HG02759 (cell line): Measurements from ENCODE around the gene AHNAK2.
"Not testable (repeated sequence)": the region's sequence is repeated elsewhere in the genome, so short reads cannot be mapped to it uniquely, and the experiment has no call there.

ENCODE experiments used
- ATAC-seq: cut with Tn5 transposase; IDR thresholded peaks from one replicate; pipeline ENCODE4 v1.9.1; 2021; ENCODE audit warnings: mild to moderate bottlenecking, moderate library complexity; ENCODE audit not compliant: unreplicated experiment

AHNAK2 gene

GRCh38 chr14:104928391-104929133 lies 49.6 kb downstream of the AHNAK2 start:
- ATAC-seq, result no peak

DNA sequence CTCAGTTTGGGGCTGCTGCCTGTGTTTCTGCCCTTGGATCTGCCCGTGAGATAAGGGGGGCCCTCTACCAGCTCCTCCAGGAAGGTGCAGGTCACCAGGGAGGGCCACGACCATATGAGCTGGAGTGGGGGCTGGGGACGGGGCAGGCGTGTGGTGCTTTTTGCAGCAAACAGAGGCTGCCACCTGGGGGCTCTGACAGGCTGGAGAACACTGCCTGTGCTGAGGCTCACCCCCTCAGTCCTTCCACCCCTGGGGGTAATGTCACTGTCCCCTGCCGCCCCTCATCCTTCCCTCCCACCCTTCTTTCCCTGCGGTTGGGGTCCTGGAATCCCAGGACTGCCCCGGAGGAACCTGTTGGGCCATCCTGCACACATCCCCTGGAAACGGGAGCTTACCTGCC lies 50.3 kb downstream of the AHNAK2 start:
- no peak for ATAC-seq

- no peak for ATAC-seq
Observed at GRCh38 chr14:104927432-104927816, 50.8 kb downstream of the AHNAK2 start.

DNA sequence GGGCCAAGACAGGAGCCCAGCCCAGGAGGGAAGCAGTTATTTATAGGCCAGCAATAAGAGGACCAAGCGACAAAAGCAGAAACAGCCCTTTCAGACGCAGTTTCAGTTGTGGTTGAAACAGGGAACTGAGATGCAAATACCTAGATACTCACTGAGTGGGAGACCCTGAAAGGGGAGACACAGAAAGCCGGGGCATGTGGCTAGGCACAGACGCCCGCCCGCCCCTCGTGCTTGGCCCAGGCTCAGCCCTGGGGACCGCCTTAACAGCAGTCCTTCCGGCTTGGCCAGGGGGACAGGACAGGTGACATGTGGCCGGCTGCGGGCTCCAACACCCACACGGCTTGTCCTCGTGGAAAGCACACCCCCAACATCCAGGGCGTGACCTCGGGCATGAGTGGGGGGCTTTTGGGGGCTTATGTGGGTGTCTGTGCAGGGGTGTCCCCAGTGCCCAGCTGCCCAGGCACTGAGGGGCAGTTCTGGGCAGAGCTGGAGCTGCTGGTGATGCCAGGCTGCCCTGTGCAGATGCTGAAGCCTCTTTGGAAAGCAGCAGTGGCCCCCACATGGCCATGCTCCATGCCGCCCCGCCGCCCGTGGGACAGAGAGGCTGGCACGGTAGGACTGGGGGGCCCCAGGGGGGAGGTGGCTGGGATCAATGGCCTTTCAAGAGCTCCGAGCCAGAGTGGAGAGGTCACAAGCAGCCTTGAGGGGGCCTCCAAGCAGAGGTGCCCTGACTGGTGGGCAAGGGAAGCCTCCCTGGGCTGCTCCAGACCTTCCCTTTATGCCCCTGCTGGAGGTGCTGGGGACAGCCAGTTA lies 51.3 kb downstream of the AHNAK2 start:
- ATAC-seq, result peak; percentile 82

DNA sequence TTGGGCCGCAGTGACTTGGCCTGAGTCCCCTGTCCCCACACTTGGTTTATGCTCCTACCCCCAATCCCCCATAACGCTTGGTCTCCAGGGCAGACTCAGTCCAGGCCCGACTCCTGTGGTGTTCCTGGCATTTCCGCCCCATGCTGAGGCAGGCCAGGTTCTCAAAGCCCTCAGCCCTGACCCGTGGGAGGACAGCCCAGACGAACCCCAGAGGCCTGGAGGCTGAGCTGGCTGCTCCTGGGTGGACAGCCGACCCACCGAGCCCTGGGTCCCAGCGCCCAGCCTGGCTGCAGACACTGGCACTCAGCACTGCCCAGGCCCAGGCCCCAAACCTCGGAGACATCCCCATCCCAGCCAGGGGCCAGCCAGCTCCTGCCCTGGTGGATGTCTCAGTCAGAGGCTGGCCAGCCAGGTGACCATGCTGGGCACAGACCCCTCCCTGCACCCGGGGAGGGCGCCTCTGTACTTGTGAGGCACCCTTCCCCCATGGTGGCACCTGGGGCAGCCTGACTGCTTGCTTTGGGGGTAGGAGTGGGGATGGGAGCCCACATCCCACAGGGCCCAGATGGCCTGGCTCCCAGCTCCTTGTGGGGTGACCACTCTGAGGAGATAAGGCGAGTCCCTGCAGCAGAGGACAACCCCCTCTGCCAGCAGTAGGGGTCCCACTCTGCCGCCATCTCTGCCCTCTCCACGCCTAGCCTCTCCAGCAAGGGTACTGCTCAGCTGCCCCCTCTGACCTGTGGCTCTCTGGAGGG lies 52.1 kb downstream of the AHNAK2 start:
- no peak for ATAC-seq

DNA sequence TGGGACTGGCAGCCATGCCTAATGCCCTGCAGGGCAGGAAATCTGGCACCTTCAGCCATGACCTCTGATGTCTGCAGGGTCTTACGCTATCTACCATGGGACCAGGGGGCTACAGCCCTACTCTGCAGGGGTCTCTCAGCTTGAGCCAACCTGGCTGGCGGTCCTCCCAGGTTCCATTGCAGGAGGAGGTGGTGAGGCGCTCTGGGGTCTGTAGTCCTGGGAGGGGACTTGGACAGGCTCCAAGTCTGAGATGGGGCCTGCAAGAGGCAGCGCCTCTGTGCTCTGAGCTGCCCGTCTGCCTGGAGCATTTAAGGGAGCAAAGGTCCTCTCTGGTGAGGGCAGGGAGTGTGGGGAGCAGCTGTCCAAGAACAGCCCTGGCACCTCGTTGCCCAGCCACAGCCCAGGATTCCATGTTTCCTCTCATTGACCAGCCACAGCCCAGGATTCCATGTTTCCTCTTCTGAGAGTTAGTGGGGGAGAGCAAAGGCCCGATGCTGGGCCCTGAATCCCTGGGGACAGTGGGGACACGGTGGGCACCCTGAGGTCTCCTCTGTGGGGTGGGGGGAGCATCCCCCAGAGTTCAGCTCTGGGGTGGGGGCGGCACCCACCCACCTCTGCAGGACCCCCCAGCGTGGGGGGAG lies 52.8 kb downstream of the AHNAK2 start:
- no peak for ATAC-seq

DNA sequence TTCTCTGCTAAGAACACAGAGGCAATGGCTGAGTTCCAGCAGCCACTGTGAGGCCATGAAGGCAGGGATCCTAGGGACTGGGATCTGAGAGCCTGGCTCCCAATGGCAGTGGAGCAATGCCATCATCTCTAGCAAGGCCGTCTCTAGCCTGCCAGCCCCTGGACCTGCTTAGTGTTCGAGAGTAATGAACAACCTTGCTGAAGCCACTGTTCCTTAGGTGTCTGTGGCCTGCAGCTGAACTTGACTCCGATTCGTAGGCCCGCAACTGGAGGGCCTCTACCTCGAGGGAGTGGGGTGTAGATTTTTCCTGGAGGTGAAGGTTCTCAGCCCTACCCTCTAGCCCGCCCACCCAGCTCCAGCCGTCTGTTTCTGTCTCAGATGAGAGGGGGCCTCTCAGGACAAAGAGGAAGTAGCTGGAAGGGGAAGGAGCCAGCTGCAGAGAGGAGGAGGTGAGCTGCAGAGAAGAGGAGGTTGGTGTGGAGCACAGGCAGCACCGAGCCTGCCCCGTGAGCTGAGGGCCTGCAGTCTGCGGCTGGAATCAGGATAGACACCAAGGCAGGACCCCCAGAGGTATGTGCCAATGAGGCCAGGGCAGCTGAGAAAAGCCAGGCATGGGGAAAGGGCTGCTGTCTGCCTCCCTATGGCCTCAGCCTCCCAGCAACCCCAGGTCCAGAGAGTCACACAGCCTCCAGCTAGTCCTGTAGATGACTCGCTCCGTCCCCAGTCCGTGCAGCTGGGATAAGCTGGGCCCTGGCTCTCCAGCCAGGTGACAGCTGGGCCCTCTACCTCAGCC lies 53.6 kb downstream of the AHNAK2 start, which contains the start of gene PLD4:
PLD4 (plus strand) TSS at position 459 of the 793 bp plus-strand sequence. CDS start 2,262 bp downstream, outside the sequence.
- ATAC-seq, result no peak

DNA sequence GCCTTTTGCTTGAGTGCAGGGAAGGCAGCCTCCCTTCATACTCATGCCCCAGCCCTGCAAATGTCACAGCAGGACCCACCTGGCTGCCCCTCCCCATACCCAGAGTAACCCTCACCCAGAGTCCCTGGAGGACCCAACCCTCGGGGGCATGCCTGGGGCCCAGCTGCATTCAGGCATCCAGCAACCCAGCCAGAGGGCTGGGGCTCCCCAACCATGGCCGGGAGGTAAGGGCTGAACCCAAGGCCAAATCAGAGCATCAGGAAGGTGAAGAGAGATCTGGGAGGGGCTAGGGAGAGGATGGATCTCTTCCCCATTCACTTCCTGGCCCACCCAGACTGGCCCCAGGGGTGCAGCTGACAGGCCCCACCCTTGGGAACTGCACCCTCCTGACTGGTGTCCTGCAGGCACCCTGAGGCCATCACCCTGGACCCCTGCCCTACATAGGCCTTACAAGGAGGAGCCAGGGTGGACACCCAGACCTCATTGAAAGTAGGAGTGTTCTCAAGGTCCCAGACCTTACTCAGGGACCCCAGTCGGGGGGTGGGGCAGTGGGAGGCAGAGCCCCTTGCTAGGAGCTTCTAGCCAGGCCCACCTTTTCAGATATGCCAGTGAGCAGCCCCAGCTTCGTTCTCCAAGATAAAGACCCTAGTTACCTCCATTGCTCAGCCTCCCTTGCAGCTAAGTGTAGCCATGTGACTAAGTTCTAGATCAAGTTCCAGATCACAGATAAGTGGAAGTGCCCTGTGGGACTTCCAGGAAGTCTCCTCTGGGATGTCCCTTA lies 54.3 kb downstream of the AHNAK2 start:
- ATAC-seq, result no peak

DNA sequence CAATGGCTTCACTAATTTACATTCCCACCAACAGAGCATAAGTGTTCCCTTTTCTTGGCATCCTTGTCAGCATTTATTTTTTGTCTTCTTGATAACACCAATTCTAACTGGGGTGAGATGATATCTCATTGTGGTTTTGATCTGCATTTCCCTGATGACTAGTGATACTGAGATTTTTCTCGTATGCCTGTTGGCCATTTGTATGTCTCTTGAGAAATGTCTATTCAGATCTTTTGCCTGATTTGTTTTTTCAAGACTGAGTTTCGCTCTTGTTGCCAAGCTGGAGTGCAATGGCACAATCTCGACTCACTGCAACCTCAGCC lies 58.2 kb downstream of the AHNAK2 start:
- no peak for ATAC-seq

GRCh38 chr14:104919152-104919992 lies 58.8 kb downstream of the AHNAK2 start:
- ATAC-seq, result not testable (repeated sequence)

- no peak for ATAC-seq
Observed at GRCh38 chr14:104917993-104918392, 60.2 kb downstream of the AHNAK2 start.

DNA sequence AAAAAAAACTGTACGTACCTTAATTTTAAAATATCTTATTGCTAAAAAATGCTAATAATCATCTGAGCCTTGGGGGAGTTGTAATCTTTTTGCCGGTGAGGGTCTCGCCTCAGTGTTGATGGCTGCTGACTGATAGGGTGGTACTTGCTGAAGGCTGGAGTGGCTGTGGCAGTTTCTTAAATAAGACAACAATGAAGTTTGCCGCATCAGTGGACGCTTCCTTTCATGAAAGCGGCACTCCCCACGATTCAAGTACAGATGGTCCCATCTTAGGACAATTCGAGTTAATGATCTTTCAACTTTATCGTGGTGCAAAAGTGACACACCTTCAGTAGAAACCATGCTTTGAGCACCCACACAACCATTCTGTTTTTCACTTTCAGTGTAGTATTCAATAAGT lies 61.1 kb downstream of the AHNAK2 start:
- no peak for ATAC-seq

DNA sequence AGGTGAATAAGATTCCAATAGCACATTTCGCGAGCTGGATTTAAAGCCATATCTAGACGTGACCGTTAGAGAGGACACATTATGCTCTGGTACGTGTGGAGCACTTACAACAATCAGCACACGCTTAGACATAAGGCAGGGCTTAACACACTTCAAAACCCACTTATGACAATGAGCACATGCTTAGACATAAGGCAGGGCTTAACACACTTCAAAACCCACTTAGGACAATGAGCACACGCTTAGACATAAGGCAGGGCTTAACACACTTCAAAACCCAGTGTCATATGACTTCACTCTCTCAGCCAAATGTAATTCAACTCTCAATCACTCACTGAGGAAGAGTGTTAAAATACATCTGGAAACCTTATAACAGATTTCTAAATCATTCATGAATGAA lies 64.7 kb downstream of the AHNAK2 start:
- no peak for ATAC-seq

DNA sequence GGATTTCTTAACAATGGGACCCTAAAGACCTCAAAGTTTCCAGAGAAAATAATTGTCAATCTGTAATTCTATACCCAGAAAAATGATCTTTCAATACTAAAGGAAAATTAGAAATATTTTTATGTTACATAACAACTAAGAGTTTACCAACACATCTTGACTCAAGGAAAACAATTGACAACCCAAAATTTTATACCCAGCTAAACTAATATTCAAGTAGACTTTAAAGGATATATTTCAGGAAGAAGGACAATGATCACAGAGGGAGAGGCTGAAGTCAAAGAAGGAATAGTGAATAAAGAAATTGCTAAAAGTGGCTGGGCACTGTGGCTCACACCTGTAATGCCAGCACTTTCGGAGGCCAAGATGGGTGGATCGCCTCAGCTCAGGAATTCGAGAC lies 66.1 kb downstream of the AHNAK2 start:
- no peak for ATAC-seq

GRCh38 chr14:104908303-104908702 lies 69.9 kb downstream of the AHNAK2 start:
- ATAC-seq, result no peak

DNA sequence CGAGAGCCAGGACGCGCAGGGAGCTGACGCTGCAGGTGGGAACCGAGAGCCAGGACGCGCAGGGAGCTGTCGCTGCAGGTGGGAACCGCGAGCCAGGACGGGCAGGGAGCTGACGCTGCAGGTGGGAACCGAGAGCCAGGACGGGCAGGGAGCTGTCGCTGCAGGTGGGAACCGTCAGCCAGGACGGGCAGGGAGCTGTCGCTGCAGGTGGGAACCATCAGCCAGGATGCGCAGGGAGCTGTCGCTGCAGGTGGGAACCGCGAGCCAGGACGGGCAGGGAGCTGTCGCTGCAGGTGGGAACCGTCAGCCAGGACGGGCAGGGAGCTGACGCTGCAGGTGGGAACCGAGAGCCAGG lies 72.6 kb downstream of the AHNAK2 start:
- not testable (repeated sequence) for ATAC-seq

GRCh38 chr14:104904650-104905578 lies 73.3 kb downstream of the AHNAK2 start:
- ATAC-seq, result not testable (repeated sequence)

- ATAC-seq, result no peak
Observed at GRCh38 chr14:104903990-104904389, 74.2 kb downstream of the AHNAK2 start.
